Activated CD4-positive, alpha-beta T cell treated with anti-CD3 and anti-CD28 coated beads, Interleukin-2, Interleukin-4, amounts not matched to agents 100 ng/mL and 50 ng/mL, durations not matched to agents 16 hours and 8 hours (primary cell): ENCODE results near the gene TP53AIP1.
"Not testable (repeated sequence)": the region's sequence is repeated elsewhere in the genome, so short reads cannot be mapped to it uniquely, and the experiment has no call there.

Source experiments
- DNase-seq: peaks from one replicate; pipeline ENCODE4 v3.0.0-alpha.2; 2020; ENCODE audit warnings: low spot score

TP53AIP1 gene

DNA sequence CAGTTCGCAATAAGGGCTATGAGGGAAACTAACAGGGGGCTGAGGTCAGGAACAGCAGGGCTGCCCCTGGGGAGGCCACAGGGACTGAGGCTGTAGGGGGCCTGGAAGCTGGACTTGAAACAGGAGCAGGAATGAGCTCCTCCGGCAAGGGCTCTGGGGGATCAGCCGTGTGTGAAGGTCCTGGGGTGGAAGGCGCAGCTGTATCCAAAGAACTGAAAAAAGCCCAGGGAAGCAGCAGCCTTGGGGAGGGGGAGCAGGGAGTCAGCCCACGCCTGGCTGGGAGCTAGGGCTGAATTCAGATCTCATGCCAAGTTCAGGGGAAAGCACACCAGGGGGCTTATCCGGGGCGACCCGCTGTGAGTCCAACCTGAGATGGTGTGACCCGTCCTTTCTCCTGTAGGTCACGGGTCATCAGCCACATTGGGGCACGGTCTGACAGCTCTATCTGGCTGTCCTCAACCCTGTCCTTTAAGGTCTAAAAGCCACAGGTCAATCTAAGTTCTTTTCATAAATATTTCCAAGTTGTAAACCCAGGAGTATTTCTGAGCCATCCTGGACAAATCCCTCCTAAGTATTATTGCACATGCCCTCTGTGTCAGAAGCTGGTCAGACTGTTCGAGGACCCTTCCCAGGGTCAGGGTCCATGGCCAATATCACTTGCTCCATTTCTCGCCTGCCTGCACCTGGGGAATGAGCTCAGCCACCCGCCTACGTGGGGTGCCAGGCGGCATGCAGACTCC, 18.0 kb downstream of the TP53AIP1 start:
- no peak for DNase-seq

- no peak for DNase-seq
Observed at GRCh38 chr11:128924104-128924503, 18.6 kb downstream of the TP53AIP1 start.

DNA sequence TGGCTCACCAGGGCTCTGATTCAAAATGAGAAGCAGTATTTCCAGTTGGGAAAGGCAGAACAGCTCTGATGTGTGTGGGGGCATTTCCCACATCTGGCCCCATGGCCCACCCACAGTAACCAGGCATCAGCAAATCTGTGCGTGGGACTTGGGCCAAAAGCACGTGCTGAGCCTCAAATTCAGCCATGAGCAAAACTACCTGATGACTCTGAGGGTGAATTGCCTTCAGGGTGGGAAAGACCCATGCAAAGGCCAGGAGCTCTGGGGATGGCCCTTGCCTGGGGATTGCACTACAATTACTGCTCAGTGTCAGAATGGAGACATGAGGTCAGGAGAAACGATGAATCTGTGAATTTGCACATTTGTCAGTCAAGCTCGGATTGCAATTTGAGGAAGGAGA, 20.9 kb downstream of the TP53AIP1 start:
- no peak for DNase-seq

- DNase-seq: no peak
Observed at GRCh38 chr11:128920666-128921065, 22.0 kb downstream of the TP53AIP1 start.

- not testable (repeated sequence) for DNase-seq
Observed at GRCh38 chr11:128919635-128920034, 23.0 kb downstream of the TP53AIP1 start.

DNA sequence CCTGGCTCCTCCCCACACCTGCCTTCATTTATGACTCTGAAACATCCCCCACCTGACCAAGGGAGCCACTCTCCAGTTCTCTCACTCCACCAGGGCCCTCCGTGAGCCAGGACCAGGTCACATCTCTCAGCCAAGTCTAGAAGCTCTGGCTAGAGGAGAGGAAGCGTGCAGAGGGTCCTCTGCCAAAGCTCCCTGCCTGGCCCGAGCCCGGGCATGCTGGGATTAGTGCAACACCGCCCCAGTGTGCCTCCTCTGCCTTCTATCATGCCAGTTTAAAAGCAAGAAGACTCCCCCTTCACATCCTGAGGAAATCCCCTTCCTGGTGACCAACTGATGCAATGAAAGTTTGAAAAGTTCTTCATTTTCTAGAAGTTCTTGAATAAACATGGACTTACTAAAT, 23.5 kb downstream of the TP53AIP1 start:
- DNase-seq: no peak

GRCh38 chr11:128917144-128917724, 25.4 kb downstream of the TP53AIP1 start:
- DNase-seq: no peak

DNA sequence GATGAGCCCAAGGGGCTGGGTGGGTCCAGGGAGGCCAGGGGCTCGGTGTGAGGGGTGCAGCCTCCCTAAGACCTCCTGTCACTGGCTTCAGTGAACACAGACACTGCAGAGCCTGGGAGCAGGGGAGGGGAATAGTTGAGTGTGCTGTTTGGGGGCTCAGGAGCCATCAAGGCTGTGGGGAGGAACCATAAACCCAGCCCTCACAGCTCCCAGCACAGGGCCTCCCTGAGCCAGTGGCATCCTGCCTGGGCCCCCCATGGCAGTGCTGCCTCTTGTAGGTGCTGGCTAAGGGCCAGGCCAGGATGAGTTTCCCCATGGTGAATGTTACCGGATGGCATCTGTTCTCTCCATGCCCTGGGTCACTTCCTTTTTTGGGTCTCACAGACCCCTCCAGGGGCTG, 26.0 kb downstream of the TP53AIP1 start:
- no peak for DNase-seq

DNA sequence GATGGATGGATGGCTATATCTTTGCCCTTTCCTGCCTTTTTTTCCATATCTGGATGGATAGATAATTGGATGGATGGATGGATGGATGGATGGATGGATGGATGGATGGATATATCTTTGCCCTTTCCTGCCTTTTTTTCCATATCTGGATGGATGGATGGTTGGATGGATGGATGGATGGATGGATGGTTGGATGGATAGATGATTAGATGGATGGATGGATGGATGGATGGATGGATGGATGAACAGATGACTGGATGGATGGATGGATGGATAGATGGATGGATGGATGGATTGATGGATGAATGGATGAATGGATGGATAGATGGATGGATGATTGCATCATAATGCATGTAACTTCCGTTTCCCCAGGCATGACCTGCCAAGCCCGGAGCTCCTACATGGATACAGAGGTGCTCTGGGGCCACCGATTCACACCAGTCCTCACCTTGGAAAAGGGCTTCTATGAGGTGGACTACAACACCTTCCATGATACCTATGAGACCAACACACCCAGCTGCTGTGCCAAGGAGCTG, 26.6 kb downstream of the TP53AIP1 start:
- no peak for DNase-seq

DNA sequence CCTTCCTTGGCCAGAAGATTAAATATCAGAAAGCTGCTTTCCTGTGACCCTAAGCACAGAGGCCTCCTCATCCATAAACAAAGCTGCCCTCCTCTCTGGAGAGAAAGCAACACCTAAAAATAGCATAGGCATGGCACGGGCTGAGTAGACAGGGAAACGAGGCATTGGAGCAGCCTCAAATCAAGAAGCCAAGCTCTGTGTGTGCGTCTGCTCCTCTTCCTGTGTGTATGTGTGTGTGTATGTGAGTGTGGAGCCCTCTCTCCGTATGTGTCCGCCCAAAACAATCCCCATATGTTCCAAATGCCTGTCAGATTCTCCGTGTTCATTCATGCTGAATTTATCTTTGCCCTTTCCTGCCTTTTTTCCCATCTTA, 27.5 kb downstream of the TP53AIP1 start:
- DNase-seq: no peak

- DNase-seq: no peak
Observed at GRCh38 chr11:128914216-128915148, 28.2 kb downstream of the TP53AIP1 start.

DNA sequence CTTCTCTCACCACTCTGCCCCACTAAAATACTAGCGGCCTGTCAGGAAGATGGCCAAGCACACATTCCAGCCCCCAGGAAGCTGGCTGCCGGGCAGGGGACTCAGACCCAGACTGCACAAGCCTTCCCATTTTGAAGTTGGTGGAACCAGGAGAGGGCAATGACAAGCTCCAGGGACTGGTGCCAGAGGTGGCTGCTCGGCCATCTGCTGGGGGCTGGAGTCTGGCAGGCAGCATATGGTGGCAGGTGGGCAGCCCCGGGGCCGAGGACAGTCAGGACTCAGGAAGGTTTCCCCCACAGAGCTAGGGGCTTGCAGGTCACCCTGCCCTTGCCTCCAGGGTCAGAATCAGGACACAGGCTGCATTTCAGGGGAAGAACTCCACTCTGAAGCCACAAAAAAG, 28.9 kb downstream of the TP53AIP1 start:
- DNase-seq: no peak

DNA sequence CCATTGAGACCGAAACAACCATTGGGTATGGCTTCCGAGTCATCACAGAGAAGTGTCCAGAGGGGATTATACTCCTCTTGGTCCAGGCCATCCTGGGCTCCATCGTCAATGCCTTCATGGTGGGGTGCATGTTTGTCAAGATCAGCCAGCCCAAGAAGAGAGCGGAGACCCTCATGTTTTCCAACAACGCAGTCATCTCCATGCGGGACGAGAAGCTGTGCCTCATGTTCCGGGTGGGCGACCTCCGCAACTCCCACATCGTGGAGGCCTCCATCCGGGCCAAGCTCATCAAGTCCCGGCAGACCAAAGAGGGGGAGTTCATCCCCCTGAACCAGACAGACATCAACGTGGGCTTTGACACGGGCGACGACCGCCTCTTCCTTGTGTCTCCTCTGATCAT, 31.0 kb downstream of the TP53AIP1 start:
- no peak for DNase-seq

GRCh38 chr11:128911239-128911638, 31.4 kb downstream of the TP53AIP1 start:
- DNase-seq: no peak

DNA sequence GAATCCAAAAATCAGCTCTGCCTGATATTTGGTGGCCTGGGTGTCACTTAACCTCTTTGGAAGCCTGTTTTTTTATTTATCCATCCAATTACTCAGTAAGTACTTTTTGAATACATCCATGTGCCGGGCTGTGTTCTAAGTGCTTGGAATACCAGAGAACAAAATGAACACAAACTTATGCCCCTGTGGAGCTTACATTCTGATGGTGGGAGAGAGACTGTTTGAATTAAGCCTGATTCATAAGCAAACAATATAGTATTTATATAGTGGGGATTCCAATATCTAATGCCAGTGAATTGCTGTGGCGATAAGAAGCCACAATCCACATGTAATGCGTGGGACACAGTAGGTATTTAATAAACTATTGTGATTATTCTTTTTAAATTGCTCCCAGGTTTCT, 32.1 kb downstream of the TP53AIP1 start:
- DNase-seq: no peak

DNA sequence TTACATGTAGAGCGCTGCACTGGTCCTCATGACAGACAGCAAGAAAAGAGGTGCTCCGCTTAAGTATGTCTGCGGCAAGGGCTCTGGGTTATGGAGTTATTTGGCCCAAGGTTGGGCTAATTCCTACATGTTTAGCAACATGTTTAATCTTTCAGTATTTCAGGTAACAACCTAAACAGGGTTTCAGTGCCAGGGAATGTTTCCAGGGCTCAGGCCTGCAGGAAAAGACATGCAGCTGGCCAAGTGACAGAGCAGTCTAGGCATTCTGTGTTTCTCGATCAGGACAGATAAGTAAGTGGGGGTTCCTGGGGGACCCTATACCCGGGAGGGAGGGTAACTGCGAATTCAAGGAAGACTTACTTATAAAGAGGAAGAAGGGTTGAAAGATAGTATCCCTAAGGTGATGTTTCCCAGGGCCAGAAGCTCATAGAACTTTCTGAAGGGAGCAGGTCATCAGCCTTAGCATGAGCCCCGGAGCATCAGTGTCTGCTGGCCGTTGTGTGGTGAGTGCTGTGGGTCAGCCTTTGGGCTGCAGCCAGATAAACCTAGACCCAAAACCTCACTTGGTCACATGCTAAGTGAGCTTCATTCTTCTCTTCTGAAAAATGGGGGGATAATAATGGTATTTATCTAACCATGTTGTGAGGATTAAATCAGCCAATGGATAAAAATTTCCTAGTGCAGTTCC, 33.1 kb downstream of the TP53AIP1 start:
- DNase-seq: no peak

DNA sequence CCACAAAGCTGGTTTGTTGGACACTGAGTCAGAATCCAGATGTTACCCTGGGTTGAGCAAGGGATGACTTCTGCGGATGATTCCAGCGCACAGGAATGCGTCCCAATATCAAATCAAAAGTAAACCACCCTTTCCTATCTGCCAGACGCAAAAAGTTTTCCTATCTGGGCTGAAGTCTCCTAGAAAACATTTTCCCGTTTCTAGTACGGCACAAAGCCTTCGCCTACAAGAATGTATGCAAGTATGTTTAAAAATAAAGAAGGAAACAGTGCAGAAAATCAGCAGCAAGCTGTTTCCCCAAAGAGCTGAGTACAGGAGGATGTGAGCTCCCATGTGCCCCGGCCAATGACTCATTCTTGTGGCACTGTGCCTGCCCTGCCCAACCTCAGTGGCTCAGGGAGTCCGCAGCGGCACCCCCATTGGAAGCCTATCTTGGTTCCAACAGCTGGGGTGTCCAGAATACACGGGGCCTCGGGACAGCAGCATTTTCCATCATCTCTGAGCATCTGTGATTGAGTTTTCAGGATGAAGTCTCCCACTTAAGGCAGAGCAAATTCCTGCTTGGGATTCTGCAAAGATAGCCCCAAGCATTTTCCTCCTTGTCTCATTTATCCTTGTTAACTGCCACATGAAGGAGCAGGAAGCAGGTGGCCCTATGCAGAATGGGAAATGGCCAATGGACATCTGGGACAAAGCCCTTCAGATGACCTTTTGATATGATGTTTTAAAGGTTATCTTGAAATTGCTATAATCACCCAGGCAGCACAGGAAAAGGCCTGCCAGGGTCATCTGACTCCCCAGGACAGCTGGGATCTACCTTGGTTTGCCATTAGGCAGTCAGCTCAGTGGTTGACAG, 34.1 kb downstream of the TP53AIP1 start:
- DNase-seq: no peak

GRCh38 chr11:128907585-128907984, 35.1 kb downstream of the TP53AIP1 start:
- no peak for DNase-seq

GRCh38 chr11:128906185-128907050, 36.3 kb downstream of the TP53AIP1 start:
- DNase-seq: no peak
